GM12878 (cell line): ENCODE measurements around the gene LRP1B.

Experiments
- CREB1 ChIP-seq: IDR thresholded peaks from 2 replicates; pipeline ENCODE4 v1.6.1; 2012; ENCODE audit warnings: low read depth, mild to moderate bottlenecking, inconsistent platforms
- CTCF ChIP-seq, 3 experiments: IDR thresholded peaks in 2 of 3; conservative IDR thresholded peaks in 1 of 3; 2 replicates each; pipeline ENCODE4 v1.5.1; 2011; ENCODE audit warnings: low read depth in 3 of 3, low read length in 3 of 3, mild to moderate bottlenecking in 3 of 3, control low read depth in 2 of 3, moderate library complexity in 2 of 3, inconsistent platforms in 1 of 3, mixed read lengths in 1 of 3; ENCODE audit not compliant: control insufficient read depth in 2 of 3, insufficient read depth in 1 of 3; ENCODE audit errors: extremely low read depth in 1 of 3
- EGR1 ChIP-seq, 2 experiments: IDR thresholded peaks; 1 replicate in 1 of 2; 2 replicates in 1 of 2; pipeline ENCODE4 v1.6.1; 2011 to 2012; ENCODE audit warnings: low read depth in 2 of 2, low read length in 2 of 2, borderline replicate concordance in 1 of 2, mild to moderate bottlenecking in 1 of 2, moderate library complexity in 1 of 2
- KDM1A ChIP-seq: fragments of 200-600 bp; sonication (generic); IDR thresholded peaks from 2 replicates; pipeline ENCODE4 v1.6.1; 2016; ENCODE audit warnings: borderline replicate concordance
- POLR2AphosphoS2 ChIP-seq: IDR thresholded peaks from 2 replicates; pipeline ENCODE4 v1.6.1; 2011; ENCODE audit warnings: low read depth, mild to moderate bottlenecking, low read length, improper control_type of control experiment, moderate library complexity
- POLR2AphosphoS5 ChIP-seq: IDR thresholded peaks from 2 replicates; pipeline ENCODE4 v1.6.1; 2011; ENCODE audit warnings: mild to moderate bottlenecking, low read length, inconsistent platforms
- RAD21 ChIP-seq: IDR thresholded peaks from 2 replicates; pipeline ENCODE4 v1.6.1; 2011; ENCODE audit warnings: mild to moderate bottlenecking, low read depth, low read length, moderate library complexity; ENCODE audit not compliant: insufficient read depth
- RBBP5 ChIP-seq: fragments of 200-600 bp; sonication (generic); conservative IDR thresholded peaks from 2 replicates; pipeline ENCODE4 v1.6.1; 2016
- SP1 ChIP-seq: IDR thresholded peaks from one replicate; pipeline ENCODE4 v1.6.1; 2011; ENCODE audit warnings: low read depth, low read length
- TF ChIP-seq, protein P1 (sequence below): fragments of 450-650 bp; IDR thresholded peaks from 2 replicates; pipeline ENCODE4 v1.6.1; 2017; ENCODE audit warnings: mild to moderate bottlenecking, moderate library complexity
- TF ChIP-seq, protein P2 (sequence below): IDR thresholded peaks from 2 replicates; pipeline ENCODE4 v1.6.1; 2011; ENCODE audit warnings: low read depth, low read length, improper control_type of control experiment, borderline replicate concordance
- TF ChIP-seq, protein P3 (sequence below): IDR thresholded peaks from 2 replicates; pipeline ENCODE4 v1.6.1; 2012; ENCODE audit warnings: low read length, inconsistent platforms

DNA sequence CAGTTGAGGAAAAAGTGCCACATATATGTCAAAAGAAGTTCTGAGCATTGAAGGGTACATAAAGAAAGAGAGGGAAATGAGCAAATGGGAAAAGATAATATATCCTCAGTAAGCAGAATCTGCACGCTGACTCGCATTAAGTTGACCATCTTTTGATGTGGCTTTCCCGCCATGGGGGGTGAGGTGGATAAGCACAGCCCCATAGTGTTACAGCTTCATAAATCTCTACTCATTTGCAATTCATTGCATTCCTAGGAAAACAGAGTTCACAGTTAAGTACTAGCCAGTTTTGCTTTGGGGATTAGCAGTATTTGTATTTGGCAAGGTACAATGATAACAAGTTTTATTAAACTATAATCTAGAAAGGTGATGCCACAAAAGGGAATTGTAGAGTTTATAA, 814.2 kb downstream of the LRP1B start:
- TF ChIP-seq, protein P1, sequence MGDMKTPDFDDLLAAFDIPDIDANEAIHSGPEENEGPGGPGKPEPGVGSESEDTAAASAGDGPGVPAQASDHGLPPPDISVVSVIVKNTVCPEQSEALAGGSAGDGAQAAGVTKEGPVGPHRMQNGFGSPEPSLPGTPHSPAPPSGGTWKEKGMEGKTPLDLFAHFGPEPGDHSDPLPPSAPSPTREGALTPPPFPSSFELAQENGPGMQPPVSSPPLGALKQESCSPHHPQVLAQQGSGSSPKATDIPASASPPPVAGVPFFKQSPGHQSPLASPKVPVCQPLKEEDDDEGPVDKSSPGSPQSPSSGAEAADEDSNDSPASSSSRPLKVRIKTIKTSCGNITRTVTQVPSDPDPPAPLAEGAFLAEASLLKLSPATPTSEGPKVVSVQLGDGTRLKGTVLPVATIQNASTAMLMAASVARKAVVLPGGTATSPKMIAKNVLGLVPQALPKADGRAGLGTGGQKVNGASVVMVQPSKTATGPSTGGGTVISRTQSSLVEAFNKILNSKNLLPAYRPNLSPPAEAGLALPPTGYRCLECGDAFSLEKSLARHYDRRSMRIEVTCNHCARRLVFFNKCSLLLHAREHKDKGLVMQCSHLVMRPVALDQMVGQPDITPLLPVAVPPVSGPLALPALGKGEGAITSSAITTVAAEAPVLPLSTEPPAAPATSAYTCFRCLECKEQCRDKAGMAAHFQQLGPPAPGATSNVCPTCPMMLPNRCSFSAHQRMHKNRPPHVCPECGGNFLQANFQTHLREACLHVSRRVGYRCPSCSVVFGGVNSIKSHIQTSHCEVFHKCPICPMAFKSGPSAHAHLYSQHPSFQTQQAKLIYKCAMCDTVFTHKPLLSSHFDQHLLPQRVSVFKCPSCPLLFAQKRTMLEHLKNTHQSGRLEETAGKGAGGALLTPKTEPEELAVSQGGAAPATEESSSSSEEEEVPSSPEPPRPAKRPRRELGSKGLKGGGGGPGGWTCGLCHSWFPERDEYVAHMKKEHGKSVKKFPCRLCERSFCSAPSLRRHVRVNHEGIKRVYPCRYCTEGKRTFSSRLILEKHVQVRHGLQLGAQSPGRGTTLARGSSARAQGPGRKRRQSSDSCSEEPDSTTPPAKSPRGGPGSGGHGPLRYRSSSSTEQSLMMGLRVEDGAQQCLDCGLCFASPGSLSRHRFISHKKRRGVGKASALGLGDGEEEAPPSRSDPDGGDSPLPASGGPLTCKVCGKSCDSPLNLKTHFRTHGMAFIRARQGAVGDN: no peak
- no peak for TF ChIP-seq CTCF (IDR thresholded peaks at IDR 0.05 in 2 of 3, conservative IDR thresholded peaks at IDR 0.05 in 1 of 3; ENCODE audit: control insufficient read depth in 2 of 3, extremely low read depth in 1 of 3, insufficient read depth in 1 of 3, low read depth in 3 of 3, low read length in 3 of 3)
- no peak for TF ChIP-seq EGR1 (IDR thresholded peaks at IDR 0.05; ENCODE audit: borderline replicate concordance in 1 of 2, low read depth in 2 of 2, low read length in 2 of 2)
- TF ChIP-seq, protein P2, sequence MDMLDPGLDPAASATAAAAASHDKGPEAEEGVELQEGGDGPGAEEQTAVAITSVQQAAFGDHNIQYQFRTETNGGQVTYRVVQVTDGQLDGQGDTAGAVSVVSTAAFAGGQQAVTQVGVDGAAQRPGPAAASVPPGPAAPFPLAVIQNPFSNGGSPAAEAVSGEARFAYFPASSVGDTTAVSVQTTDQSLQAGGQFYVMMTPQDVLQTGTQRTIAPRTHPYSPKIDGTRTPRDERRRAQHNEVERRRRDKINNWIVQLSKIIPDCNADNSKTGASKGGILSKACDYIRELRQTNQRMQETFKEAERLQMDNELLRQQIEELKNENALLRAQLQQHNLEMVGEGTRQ: no peak
- no peak for TF ChIP-seq CREB1
- TF ChIP-seq, protein P3, sequence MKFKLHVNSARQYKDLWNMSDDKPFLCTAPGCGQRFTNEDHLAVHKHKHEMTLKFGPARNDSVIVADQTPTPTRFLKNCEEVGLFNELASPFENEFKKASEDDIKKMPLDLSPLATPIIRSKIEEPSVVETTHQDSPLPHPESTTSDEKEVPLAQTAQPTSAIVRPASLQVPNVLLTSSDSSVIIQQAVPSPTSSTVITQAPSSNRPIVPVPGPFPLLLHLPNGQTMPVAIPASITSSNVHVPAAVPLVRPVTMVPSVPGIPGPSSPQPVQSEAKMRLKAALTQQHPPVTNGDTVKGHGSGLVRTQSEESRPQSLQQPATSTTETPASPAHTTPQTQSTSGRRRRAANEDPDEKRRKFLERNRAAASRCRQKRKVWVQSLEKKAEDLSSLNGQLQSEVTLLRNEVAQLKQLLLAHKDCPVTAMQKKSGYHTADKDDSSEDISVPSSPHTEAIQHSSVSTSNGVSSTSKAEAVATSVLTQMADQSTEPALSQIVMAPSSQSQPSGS: no peak
- TF ChIP-seq RAD21: no peak
- TF ChIP-seq SP1: no peak
- no peak for TF ChIP-seq RBBP5
- TF ChIP-seq POLR2AphosphoS2: no peak
- TF ChIP-seq POLR2AphosphoS5: no peak
- TF ChIP-seq KDM1A: no peak
